ENCODE data around the gene PLA2G2F.

GRCh38 chr1:20109223-20109856 lies 29.8 kb upstream of the PLA2G2F start:
- TF ChIP-seq POLR2AphosphoS5 (IDR thresholded peaks at IDR 0.05; ENCODE audit: low read length): no peak
- no peak for TF ChIP-seq POLR2A (IDR thresholded peaks at IDR 0.05; ENCODE audit: low read depth, low read length)
- no peak for TF ChIP-seq SMAD1 (IDR thresholded peaks at IDR 0.05; ENCODE audit: low read depth, partially characterized antibody)
- TF ChIP-seq CTCF (IDR thresholded peaks at IDR 0.05 in 2 of 3, conservative IDR thresholded peaks at IDR 0.05 in 1 of 3; ENCODE audit: control insufficient read depth in 2 of 3, extremely low read depth in 1 of 3, insufficient read depth in 1 of 3, low read depth in 3 of 3, low read length in 3 of 3): peak in 1 of 3 experiments; percentile 13; a peak in 2 of 6 replicates

Data from GM12878 (cell line).